ENCODE results near the gene FAM53A. TPM values are rescaled to one million over a fixed set of nuclear protein-coding genes. Genes with fewer than 3 reads are reported as not detected.

The FAM53A gene
- polyA plus RNA-seq, 2 of the 4 experiments (the other 2 are of a cell fraction): 0.87 to 1.2 TPM

DNA sequence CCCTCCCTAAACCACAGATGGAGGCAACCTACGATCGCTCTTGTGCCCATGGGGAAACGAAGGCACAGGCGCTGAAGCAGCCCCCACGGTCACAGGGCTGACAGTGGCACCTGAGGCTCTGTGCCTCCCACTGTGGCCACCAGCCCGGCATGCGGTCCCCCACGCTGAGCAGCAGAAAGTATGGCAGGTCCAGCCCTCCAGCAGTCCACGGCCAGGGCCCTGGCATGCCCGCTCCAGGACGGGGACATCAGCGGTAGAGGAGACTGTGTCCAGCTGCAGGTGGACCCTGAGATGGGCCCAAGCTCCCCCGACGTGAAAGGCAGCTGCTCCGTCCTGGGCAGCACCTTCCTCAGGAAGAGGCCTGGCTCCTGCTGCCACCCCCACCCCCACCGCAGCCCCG is 61.2 kb downstream of the FAM53A start:
- ChIA-PET CTCF (no interaction called here), POLR2A (no interaction called here)
- no peak overlapping the region for H3K4me2 ChIP-seq
- no peak for FAIRE-seq
- TF ChIP-seq, protein P1, sequence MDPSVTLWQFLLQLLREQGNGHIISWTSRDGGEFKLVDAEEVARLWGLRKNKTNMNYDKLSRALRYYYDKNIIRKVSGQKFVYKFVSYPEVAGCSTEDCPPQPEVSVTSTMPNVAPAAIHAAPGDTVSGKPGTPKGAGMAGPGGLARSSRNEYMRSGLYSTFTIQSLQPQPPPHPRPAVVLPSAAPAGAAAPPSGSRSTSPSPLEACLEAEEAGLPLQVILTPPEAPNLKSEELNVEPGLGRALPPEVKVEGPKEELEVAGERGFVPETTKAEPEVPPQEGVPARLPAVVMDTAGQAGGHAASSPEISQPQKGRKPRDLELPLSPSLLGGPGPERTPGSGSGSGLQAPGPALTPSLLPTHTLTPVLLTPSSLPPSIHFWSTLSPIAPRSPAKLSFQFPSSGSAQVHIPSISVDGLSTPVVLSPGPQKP (IDR thresholded peaks at IDR 0.05; ENCODE audit: low read depth, low read length): no peak
- TF ChIP-seq CBX2 (IDR thresholded peaks at IDR 0.05; ENCODE audit: borderline replicate concordance, low read depth): no peak
- no peak for TF ChIP-seq SREBF2 (IDR thresholded peaks at IDR 0.05)
- H3K4me1 ChIP-seq: no peaks in the 10 kb centered on the region
- no CpG with 5 or more reads among the region's 17 CpGs for WGBS (ENCODE audit: missing lambda C conversion rate)
- ATAC-seq: peak in 1 of 2 experiments; percentile 29; a peak in 2 of 6 replicates
- DNase-seq (ENCODE audit: low read depth in 1 of 2, low spot score in 1 of 2): no peak
- H3K4me3 ChIP-seq: no peak overlapping the region
- no peak overlapping the region for H3K27ac ChIP-seq
- H3K9me3 ChIP-seq: no peaks in the 10 kb centered on the region

DNA sequence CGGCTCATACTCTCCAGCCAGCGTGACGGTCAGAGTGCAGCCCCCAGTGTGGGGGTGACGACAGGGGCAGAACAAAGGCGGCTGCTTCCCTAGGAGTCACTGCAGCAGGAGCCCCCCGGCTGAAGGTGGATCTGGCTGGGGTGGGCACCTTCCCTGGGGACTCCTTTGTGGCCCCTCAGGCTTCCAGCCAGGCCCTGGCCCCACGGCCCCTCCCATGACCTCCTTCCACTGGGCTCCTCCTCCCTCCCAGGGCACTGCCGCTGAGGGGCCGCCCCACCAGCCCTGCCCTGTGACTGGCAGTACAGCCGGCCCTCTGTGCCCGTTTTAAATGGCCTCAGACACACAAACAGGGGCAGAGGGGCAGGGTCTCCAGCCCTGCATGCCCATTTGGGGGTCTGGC is 61.9 kb downstream of the FAM53A start:
- no peak for TF ChIP-seq E2F6 (IDR thresholded peaks at IDR 0.05; ENCODE audit: borderline replicate concordance, low read depth)
- no peak for TF ChIP-seq HES2 (IDR thresholded peaks at IDR 0.05)
- no peak for TF ChIP-seq RFX5 (IDR thresholded peaks at IDR 0.05)
- Histone ChIP-seq H3K27ac (no peak overlapping the region), H3K4me1 (no peaks in the 10 kb centered on the region), H3K4me3 (no peak overlapping the region), H3K9me3 (no peaks in the 10 kb centered on the region), H3K4me2 (no peak overlapping the region)
- DNase-seq (ENCODE audit: low read depth in 1 of 2, low spot score in 1 of 2) (no peak), FAIRE-seq (no peak), ATAC-seq (peak in 1 of 2 experiments; percentile 57; a peak in 2 of 6 replicates)
- ChIA-PET CTCF (no interaction called here), POLR2A (no interaction called here)
- WGBS (ENCODE audit: missing lambda C conversion rate): no CpG with 5 or more reads among the region's 11 CpGs

DNA sequence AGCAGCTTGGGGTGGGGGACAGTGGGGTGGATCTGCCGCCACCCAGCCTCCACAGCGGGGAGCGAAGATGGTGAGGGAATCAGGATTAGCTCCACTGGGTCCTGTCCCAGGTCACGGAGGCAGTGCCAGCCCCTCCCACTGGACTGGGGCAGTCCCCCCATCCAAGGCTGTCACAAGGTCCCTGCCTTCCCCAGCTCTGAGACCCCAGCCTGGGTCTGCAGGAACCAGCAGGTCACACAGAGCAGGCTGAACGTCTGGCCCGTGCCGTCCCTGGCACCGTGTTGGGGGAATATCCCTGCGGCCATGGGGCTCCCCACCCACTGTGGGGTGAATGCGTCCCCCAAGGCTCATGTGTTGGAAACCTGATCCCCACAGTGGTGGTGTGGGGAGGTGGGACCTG is 62.6 kb downstream of the FAM53A start:
- no peak for ATAC-seq
- Histone ChIP-seq H3K4me1 (no peaks in the 10 kb centered on the region), H3K9me3 (no peaks in the 10 kb centered on the region), H3K27ac (no peak overlapping the region), H3K4me2 (no peak overlapping the region), H3K4me3 (no peak overlapping the region)
- no peak for DNase-seq (ENCODE audit: low read depth in 1 of 2, low spot score in 1 of 2)
- TF ChIP-seq RAD21 (conservative IDR thresholded peaks at IDR 0.05 in 1 of 2, IDR thresholded peaks at IDR 0.05 in 1 of 2): no peak
- no peak for TF ChIP-seq NFE2L2 (conservative IDR thresholded peaks at IDR 0.05; ENCODE audit: low read length)
- no peak for TF ChIP-seq SREBF2 (IDR thresholded peaks at IDR 0.05)
- no peak for TF ChIP-seq FOSL2 (IDR thresholded peaks at IDR 0.05)
- no peak for TF ChIP-seq FOSL2 (CRISPR knock-in tag; IDR thresholded peaks at IDR 0.05)
- no peak for TF ChIP-seq MAX (IDR thresholded peaks at IDR 0.05)
- TF ChIP-seq EHMT2 (IDR thresholded peaks at IDR 0.05; ENCODE audit: low read depth): no peak
- TF ChIP-seq, protein P2, sequence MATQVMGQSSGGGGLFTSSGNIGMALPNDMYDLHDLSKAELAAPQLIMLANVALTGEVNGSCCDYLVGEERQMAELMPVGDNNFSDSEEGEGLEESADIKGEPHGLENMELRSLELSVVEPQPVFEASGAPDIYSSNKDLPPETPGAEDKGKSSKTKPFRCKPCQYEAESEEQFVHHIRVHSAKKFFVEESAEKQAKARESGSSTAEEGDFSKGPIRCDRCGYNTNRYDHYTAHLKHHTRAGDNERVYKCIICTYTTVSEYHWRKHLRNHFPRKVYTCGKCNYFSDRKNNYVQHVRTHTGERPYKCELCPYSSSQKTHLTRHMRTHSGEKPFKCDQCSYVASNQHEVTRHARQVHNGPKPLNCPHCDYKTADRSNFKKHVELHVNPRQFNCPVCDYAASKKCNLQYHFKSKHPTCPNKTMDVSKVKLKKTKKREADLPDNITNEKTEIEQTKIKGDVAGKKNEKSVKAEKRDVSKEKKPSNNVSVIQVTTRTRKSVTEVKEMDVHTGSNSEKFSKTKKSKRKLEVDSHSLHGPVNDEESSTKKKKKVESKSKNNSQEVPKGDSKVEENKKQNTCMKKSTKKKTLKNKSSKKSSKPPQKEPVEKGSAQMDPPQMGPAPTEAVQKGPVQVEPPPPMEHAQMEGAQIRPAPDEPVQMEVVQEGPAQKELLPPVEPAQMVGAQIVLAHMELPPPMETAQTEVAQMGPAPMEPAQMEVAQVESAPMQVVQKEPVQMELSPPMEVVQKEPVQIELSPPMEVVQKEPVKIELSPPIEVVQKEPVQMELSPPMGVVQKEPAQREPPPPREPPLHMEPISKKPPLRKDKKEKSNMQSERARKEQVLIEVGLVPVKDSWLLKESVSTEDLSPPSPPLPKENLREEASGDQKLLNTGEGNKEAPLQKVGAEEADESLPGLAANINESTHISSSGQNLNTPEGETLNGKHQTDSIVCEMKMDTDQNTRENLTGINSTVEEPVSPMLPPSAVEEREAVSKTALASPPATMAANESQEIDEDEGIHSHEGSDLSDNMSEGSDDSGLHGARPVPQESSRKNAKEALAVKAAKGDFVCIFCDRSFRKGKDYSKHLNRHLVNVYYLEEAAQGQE (IDR thresholded peaks at IDR 0.05): no peak
- TF ChIP-seq PBX3 (IDR thresholded peaks at IDR 0.05): no peak
- no peak for TF ChIP-seq RARB (CRISPR knock-in tag; IDR thresholded peaks at IDR 0.05)
- no peak for TF ChIP-seq EHF (CRISPR knock-in tag; IDR thresholded peaks at IDR 0.05)
- TF ChIP-seq JUN (IDR thresholded peaks at IDR 0.05): no peak
- no peak for TF ChIP-seq ESRRA (IDR thresholded peaks at IDR 0.05; ENCODE audit: borderline replicate concordance, low read length)
- no peak for TF ChIP-seq ATOH8 (CRISPR knock-in tag; IDR thresholded peaks at IDR 0.05; ENCODE audit: low read depth)
- no peak for TF ChIP-seq HOXA7 (CRISPR knock-in tag; IDR thresholded peaks at IDR 0.05)
- TF ChIP-seq RNF2 (IDR thresholded peaks at IDR 0.05; ENCODE audit: borderline replicate concordance, low read depth): no peak
- no peak for TF ChIP-seq POLR2A (IDR thresholded peaks at IDR 0.05; ENCODE audit: low read length)
- no peak for TF ChIP-seq FOSB (CRISPR knock-in tag; IDR thresholded peaks at IDR 0.05)
- TF ChIP-seq CBX8 (IDR thresholded peaks at IDR 0.05): no peak
- CTCF ChIA-PET: no interaction called here
- no peak for FAIRE-seq
- POLR2A ChIA-PET: no interaction called here
- WGBS (ENCODE audit: missing lambda C conversion rate): 100% methylated on average over 2 of the region's 10 CpGs

Data from A549 (cell line).